HEK293 (cell line): Measurements from ENCODE around the gene UGT1A8.

ENCODE experiments used
- CTCF ChIA-PET: fragments of 350-600 bp; formaldehyde crosslinking; extraction: SDS; loops from one replicate; lab custom pipeline; 2021; ENCODE audit warnings: antibody characterized with exemption; lab: Yijun Ruan, JAX
- POLR2A ChIA-PET: fragments of 300-600 bp; formaldehyde crosslinking; extraction: SDS; loops from one replicate; lab custom pipeline; 2020; ENCODE audit warnings: antibody characterized with exemption, inconsistent platforms; lab: Yijun Ruan, JAX
- H3K27ac ChIP-seq: fragments of 200-500 bp; sonication (Bioruptor generic); 2 replicates; pipeline ENCODE4 v1.5.1; 2014; ENCODE audit warnings: low read depth, low read length, control low read depth, inconsistent platforms; ENCODE audit errors: extremely low read depth
- H3K36me3 ChIP-seq, 2 experiments: fragments of 200-500 bp in 1 of 2; sonication (Bioruptor generic) in 1 of 2; 1 replicate in 1 of 2; 2 replicates in 1 of 2; pipeline ENCODE4 v1.5.1; 2014 to 2017; ENCODE audit warnings: inconsistent platforms in 2 of 2, low read length in 2 of 2; ENCODE audit not compliant: control insufficient read depth in 2 of 2, insufficient read depth in 1 of 2
- H3K4me1 ChIP-seq: fragments of 200-500 bp; sonication (Bioruptor generic); 2 replicates; pipeline ENCODE4 v1.5.1; 2014; ENCODE audit warnings: mild to moderate bottlenecking, low read length, inconsistent platforms; ENCODE audit not compliant: control insufficient read depth, insufficient read depth
- H3K4me3 ChIP-seq: 2 replicates; pipeline ENCODE4 v1.5.1; 2011; ENCODE audit warnings: low read depth, mild to moderate bottlenecking, control low read depth, low read length, moderate library complexity
- H3K9me3 ChIP-seq: fragments of 200-500 bp; sonication (Bioruptor generic); 2 replicates; pipeline ENCODE4 v1.5.1; 2014; ENCODE audit warnings: low read depth, low read length, inconsistent platforms; ENCODE audit not compliant: control insufficient read depth, insufficient read depth
- KLF10 ChIP-seq: fragments of 450-650 bp; IDR thresholded peaks from 2 replicates; pipeline ENCODE4 v1.5.1; 2018; ENCODE audit warnings: missing biosample characterization, mild to moderate bottlenecking, missing genetic modification characterization
- KLF9 ChIP-seq: fragments of 450-650 bp; formaldehyde crosslinking; IDR thresholded peaks from 2 replicates; pipeline ENCODE4 v1.5.1; 2016; ENCODE audit warnings: missing biosample characterization, missing genetic modification characterization, low read depth
- SCRT2 ChIP-seq: fragments of 450-650 bp; formaldehyde crosslinking; IDR thresholded peaks from 2 replicates; pipeline ENCODE4 v1.5.1; 2016; ENCODE audit warnings: missing biosample characterization, missing genetic modification characterization
- ZBTB48 ChIP-seq: fragments of 450-650 bp; formaldehyde crosslinking; IDR thresholded peaks from 2 replicates; pipeline ENCODE4 v1.5.1; 2016; ENCODE audit warnings: missing biosample characterization, missing genetic modification characterization
- ZEB2 ChIP-seq: fragments of 450-650 bp; formaldehyde crosslinking; IDR thresholded peaks from 2 replicates; pipeline ENCODE4 v1.5.1; 2016; ENCODE audit warnings: missing biosample characterization, missing genetic modification characterization
- ZNF10 ChIP-seq: fragments of 450-650 bp; formaldehyde crosslinking; IDR thresholded peaks from 2 replicates; pipeline ENCODE4 v1.5.1; 2017; ENCODE audit warnings: missing biosample characterization, missing genetic modification characterization
- ZNF121 ChIP-seq: fragments of 450-650 bp; formaldehyde crosslinking; IDR thresholded peaks from 2 replicates; pipeline ENCODE4 v1.5.1; 2016; ENCODE audit warnings: missing biosample characterization, missing genetic modification characterization
- ZNF133 ChIP-seq: fragments of 450-650 bp; formaldehyde crosslinking; IDR thresholded peaks from 2 replicates; pipeline ENCODE4 v1.5.1; 2016; ENCODE audit warnings: missing biosample characterization, missing genetic modification characterization
- ZNF146 ChIP-seq: fragments of 450-650 bp; formaldehyde crosslinking; IDR thresholded peaks from 2 replicates; pipeline ENCODE4 v1.5.1; 2016; ENCODE audit warnings: missing biosample characterization, missing genetic modification characterization
- ZNF157 ChIP-seq: fragments of 450-650 bp; formaldehyde crosslinking; IDR thresholded peaks from 2 replicates; pipeline ENCODE4 v1.5.1; 2016; ENCODE audit warnings: missing biosample characterization, missing genetic modification characterization
- ZNF324 ChIP-seq: fragments of 450-650 bp; formaldehyde crosslinking; IDR thresholded peaks from 2 replicates; pipeline ENCODE4 v1.5.1; 2016; ENCODE audit warnings: missing biosample characterization, missing genetic modification characterization
- ZNF341 ChIP-seq: fragments of 450-650 bp; formaldehyde crosslinking; IDR thresholded peaks from 2 replicates; pipeline ENCODE4; 2016; ENCODE audit warnings: low read depth, missing biosample characterization, missing genetic modification characterization
- ZNF391 ChIP-seq: fragments of 450-650 bp; formaldehyde crosslinking; IDR thresholded peaks from 2 replicates; pipeline ENCODE4 v1.5.1; 2016; ENCODE audit warnings: low read depth, missing biosample characterization, missing genetic modification characterization, borderline replicate concordance
- ZNF473 ChIP-seq: fragments of 450-650 bp; formaldehyde crosslinking; IDR thresholded peaks from 2 replicates; pipeline ENCODE4 v1.5.1; 2017; ENCODE audit warnings: missing biosample characterization, missing genetic modification characterization
- ZNF610 ChIP-seq: fragments of 450-650 bp; formaldehyde crosslinking; IDR thresholded peaks from 2 replicates; pipeline ENCODE4 v1.5.1; 2016; ENCODE audit warnings: missing biosample characterization, missing genetic modification characterization, borderline replicate concordance
- ZNF624 ChIP-seq: fragments of 450-650 bp; formaldehyde crosslinking; IDR thresholded peaks from 2 replicates; pipeline ENCODE4 v1.5.1; 2017; ENCODE audit warnings: missing biosample characterization, missing genetic modification characterization
- ZNF747 ChIP-seq: fragments of 450-650 bp; formaldehyde crosslinking; IDR thresholded peaks from 2 replicates; pipeline ENCODE4 v1.5.1; 2016; ENCODE audit warnings: missing biosample characterization, missing genetic modification characterization
- ZNF777 ChIP-seq: fragments of 450-650 bp; formaldehyde crosslinking; IDR thresholded peaks from 2 replicates; pipeline ENCODE4 v1.5.1; 2017; ENCODE audit warnings: missing biosample characterization, missing genetic modification characterization, borderline replicate concordance
- ZNF830 ChIP-seq: fragments of 450-650 bp; IDR thresholded peaks from 2 replicates; pipeline ENCODE4 v1.5.0; 2018; ENCODE audit warnings: missing biosample characterization, missing genetic modification characterization, low read depth, mild to moderate bottlenecking, moderate library complexity
- ZSCAN16 ChIP-seq: fragments of 450-650 bp; formaldehyde crosslinking; IDR thresholded peaks from 2 replicates; pipeline ENCODE4 v1.5.1; 2016; ENCODE audit warnings: missing biosample characterization, missing genetic modification characterization
- TF ChIP-seq, protein P1 (sequence below): fragments of 450-650 bp; formaldehyde crosslinking; IDR thresholded peaks from 2 replicates; pipeline ENCODE4 v1.5.1; 2017; ENCODE audit warnings: missing biosample characterization, mild to moderate bottlenecking, missing genetic modification characterization, moderate library complexity
- TF ChIP-seq, protein P2 (sequence below): fragments of 450-650 bp; formaldehyde crosslinking; IDR thresholded peaks from 2 replicates; pipeline ENCODE4 v1.5.1; 2017; ENCODE audit warnings: missing biosample characterization, missing genetic modification characterization
- TF ChIP-seq, protein P3 (sequence below): fragments of 450-650 bp; formaldehyde crosslinking; IDR thresholded peaks from 2 replicates; pipeline ENCODE4 v1.5.1; 2017; ENCODE audit warnings: missing biosample characterization, missing genetic modification characterization
- TF ChIP-seq, protein P4 (sequence below): fragments of 450-650 bp; formaldehyde crosslinking; IDR thresholded peaks from 2 replicates; pipeline ENCODE4 v1.5.1; 2016; ENCODE audit warnings: missing biosample characterization, missing genetic modification characterization
- TF ChIP-seq, protein P5 (sequence below): fragments of 450-650 bp; formaldehyde crosslinking; IDR thresholded peaks from 2 replicates; pipeline ENCODE4 v1.5.1; 2017; ENCODE audit warnings: missing biosample characterization, missing genetic modification characterization
- TF ChIP-seq, protein P6 (sequence below): IDR thresholded peaks from 2 replicates; pipeline ENCODE4 v1.6.1; 2011; ENCODE audit warnings: mild to moderate bottlenecking, low read depth, low read length, borderline replicate concordance

The UGT1A8 gene

DNA sequence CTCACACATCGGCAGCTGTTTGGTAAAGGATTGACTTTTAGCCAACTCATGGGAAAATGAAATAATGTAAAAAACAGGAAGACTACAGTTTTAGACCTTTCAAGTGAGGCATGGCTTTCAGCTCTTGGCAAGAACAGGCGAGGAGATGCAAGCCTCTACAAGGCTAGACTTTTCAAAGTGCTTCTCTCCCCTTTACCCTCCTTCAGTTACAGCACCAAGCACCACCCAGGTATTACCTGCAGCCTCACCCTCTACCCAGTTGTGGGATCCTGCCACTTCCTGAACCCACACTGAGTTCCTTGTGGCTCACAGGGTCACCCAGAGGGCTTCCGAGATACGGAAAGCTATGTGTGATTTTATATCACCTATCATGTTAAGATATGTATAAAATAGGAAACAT lies 33.5 kb downstream of the UGT1A8 start:
- TF ChIP-seq, protein P1, sequence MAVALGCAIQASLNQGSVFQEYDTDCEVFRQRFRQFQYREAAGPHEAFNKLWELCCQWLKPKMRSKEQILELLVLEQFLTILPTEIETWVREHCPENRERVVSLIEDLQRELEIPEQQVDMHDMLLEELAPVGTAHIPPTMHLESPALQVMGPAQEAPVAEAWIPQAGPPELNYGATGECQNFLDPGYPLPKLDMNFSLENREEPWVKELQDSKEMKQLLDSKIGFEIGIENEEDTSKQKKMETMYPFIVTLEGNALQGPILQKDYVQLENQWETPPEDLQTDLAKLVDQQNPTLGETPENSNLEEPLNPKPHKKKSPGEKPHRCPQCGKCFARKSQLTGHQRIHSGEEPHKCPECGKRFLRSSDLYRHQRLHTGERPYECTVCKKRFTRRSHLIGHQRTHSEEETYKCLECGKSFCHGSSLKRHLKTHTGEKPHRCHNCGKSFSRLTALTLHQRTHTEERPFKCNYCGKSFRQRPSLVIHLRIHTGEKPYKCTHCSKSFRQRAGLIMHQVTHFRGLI (tag by site-specific recombination): no peak
- TF ChIP-seq ZNF146: no peak
- no peak for TF ChIP-seq ZNF473 (tag by site-specific recombination)
- TF ChIP-seq, protein P2, sequence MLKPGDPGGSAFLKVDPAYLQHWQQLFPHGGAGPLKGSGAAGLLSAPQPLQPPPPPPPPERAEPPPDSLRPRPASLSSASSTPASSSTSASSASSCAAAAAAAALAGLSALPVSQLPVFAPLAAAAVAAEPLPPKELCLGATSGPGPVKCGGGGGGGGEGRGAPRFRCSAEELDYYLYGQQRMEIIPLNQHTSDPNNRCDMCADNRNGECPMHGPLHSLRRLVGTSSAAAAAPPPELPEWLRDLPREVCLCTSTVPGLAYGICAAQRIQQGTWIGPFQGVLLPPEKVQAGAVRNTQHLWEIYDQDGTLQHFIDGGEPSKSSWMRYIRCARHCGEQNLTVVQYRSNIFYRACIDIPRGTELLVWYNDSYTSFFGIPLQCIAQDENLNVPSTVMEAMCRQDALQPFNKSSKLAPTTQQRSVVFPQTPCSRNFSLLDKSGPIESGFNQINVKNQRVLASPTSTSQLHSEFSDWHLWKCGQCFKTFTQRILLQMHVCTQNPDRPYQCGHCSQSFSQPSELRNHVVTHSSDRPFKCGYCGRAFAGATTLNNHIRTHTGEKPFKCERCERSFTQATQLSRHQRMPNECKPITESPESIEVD: no peak
- no peak for TF ChIP-seq ZNF10 (tag by site-specific recombination)
- TF ChIP-seq ZBTB48 (tag by site-specific recombination): no peak
- TF ChIP-seq KLF10 (tag by site-specific recombination): no peak
- TF ChIP-seq, protein P3, sequence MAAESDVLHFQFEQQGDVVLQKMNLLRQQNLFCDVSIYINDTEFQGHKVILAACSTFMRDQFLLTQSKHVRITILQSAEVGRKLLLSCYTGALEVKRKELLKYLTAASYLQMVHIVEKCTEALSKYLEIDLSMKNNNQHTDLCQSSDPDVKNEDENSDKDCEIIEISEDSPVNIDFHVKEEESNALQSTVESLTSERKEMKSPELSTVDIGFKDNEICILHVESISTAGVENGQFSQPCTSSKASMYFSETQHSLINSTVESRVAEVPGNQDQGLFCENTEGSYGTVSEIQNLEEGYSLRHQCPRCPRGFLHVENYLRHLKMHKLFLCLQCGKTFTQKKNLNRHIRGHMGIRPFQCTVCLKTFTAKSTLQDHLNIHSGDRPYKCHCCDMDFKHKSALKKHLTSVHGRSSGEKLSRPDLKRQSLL (tag by site-specific recombination): no peak
- TF ChIP-seq, protein P4, sequence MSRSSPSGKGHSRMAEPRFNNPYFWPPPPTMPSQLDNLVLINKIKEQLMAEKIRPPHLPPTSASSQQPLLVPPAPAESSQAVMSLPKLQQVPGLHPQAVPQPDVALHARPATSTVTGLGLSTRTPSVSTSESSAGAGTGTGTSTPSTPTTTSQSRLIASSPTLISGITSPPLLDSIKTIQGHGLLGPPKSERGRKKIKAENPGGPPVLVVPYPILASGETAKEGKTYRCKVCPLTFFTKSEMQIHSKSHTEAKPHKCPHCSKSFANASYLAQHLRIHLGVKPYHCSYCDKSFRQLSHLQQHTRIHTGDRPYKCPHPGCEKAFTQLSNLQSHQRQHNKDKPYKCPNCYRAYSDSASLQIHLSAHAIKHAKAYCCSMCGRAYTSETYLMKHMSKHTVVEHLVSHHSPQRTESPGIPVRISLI: no peak
- TF ChIP-seq ZSCAN16 (tag by site-specific recombination): no peak
- no peak for TF ChIP-seq ZEB2
- TF ChIP-seq ZNF157 (tag by site-specific recombination): no peak
- Histone ChIP-seq H3K27ac (no peak overlapping the region), H3K36me3 (no peaks in the 10 kb centered on the region), H3K4me1 (no peaks in the 10 kb centered on the region), H3K9me3 (no peaks in the 10 kb centered on the region), H3K4me3 (no peak overlapping the region)
- ChIA-PET POLR2A (no interaction called here), CTCF (no interaction called here)

DNA sequence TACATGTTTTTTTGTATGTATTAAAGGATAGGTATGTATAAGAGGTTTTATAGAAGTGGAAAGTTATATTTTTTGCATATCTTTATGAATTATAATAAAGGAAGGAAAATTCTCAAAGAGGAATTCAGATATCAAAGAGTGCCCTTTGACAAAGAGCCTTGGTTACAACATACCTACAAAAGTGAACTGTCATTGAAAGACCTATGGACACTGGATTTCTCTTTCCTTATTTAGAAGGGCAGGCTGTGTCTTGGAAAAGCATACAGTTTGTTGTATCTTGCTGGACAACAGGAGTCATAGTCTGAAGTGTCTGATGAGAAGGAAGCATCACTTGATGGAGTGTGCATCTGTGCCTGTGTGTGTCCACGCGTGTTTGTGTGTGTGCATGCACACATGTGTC lies 34.0 kb downstream of the UGT1A8 start:
- no peak overlapping the region for H3K27ac ChIP-seq
- no peaks in the 10 kb centered on the region for H3K9me3 ChIP-seq
- ChIA-PET POLR2A (no interaction called here), CTCF (no interaction called here)
- no peaks in the 10 kb centered on the region for H3K4me1 ChIP-seq
- no peak overlapping the region for H3K4me3 ChIP-seq
- no peaks in the 10 kb centered on the region for H3K36me3 ChIP-seq
- TF ChIP-seq, protein P5, sequence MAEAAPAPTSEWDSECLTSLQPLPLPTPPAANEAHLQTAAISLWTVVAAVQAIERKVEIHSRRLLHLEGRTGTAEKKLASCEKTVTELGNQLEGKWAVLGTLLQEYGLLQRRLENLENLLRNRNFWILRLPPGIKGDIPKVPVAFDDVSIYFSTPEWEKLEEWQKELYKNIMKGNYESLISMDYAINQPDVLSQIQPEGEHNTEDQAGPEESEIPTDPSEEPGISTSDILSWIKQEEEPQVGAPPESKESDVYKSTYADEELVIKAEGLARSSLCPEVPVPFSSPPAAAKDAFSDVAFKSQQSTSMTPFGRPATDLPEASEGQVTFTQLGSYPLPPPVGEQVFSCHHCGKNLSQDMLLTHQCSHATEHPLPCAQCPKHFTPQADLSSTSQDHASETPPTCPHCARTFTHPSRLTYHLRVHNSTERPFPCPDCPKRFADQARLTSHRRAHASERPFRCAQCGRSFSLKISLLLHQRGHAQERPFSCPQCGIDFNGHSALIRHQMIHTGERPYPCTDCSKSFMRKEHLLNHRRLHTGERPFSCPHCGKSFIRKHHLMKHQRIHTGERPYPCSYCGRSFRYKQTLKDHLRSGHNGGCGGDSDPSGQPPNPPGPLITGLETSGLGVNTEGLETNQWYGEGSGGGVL: no peak
- TF ChIP-seq ZNF341 (tag by site-specific recombination) (no peak), ZNF133 (tag by site-specific recombination) (no peak), KLF9 (no peak), ZNF324 (no peak), ZNF777 (tag by site-specific recombination) (no peak), ZNF610 (no peak), ZNF830 (tag by site-specific recombination) (no peak), ZNF391 (tag by site-specific recombination) (no peak), SCRT2 (no peak), ZNF747 (tag by site-specific recombination) (no peak), ZNF624 (tag by site-specific recombination) (no peak), ZNF121 (no peak)
- TF ChIP-seq, protein P6, sequence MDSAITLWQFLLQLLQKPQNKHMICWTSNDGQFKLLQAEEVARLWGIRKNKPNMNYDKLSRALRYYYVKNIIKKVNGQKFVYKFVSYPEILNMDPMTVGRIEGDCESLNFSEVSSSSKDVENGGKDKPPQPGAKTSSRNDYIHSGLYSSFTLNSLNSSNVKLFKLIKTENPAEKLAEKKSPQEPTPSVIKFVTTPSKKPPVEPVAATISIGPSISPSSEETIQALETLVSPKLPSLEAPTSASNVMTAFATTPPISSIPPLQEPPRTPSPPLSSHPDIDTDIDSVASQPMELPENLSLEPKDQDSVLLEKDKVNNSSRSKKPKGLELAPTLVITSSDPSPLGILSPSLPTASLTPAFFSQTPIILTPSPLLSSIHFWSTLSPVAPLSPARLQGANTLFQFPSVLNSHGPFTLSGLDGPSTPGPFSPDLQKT: no peak
- TF ChIP-seq, protein P4: no peak
